ENCODE results near the gene SRP72. TPM values are rescaled to one million over a fixed set of nuclear protein-coding genes. Genes with fewer than 3 reads are reported as not detected.

Gene SRP72
- total and polyA plus RNA-seq, 2 donors from 2014 or later: 23.1 to 90.8 TPM

- H3K36me3 ChIP-seq (ENCODE audit: control insufficient read depth in 2 of 3, insufficient read depth in 3 of 3, low read length in 3 of 3): no peaks in the 10 kb centered on the region
- H3K27ac ChIP-seq (ENCODE audit: low read depth in 2 of 2, low read length in 2 of 2): no peak overlapping the region
- H3K9me3 ChIP-seq (ENCODE audit: control insufficient read depth in 2 of 3, insufficient read depth in 1 of 3, low read length in 3 of 3): no peaks in the 10 kb centered on the region
- no peaks in the 10 kb centered on the region for H3K4me1 ChIP-seq (ENCODE audit: control insufficient read depth in 2 of 3, insufficient read depth in 2 of 3, low read depth in 1 of 3, low read length in 3 of 3)
- intact Hi-C loops (cut with DNase I): no loop called here
- TF ChIP-seq CTCF (IDR thresholded peaks at IDR 0.05; ENCODE audit: borderline replicate concordance, extremely low read depth, insufficient read depth): no peak
- DNase-seq (no peak), FAIRE-seq (no peak)
- no peaks in the 10 kb centered on the region for H3K27me3 ChIP-seq (ENCODE audit: control insufficient read depth, insufficient read depth, low read length)
- no peak overlapping the region for H3K4me3 ChIP-seq (ENCODE audit: low read length in 3 of 3)
- H3K9ac ChIP-seq (ENCODE audit: low read length in 3 of 3): no peak overlapping the region
These were observed 46.1 kb downstream of the SRP72 start for GRCh38 chr4:56513517-56513916.

GRCh38 chr4:56530269-56531148 is 63.1 kb downstream of the SRP72 start:
- FAIRE-seq: no peak
- intact Hi-C loops (cut with DNase I): no loop called here

GRCh38 chr4:56531149-56531770 is 63.8 kb downstream of the SRP72 start:
- Histone ChIP-seq H3K27ac (ENCODE audit: low read depth in 2 of 2, low read length in 2 of 2) (no peak overlapping the region), H3K9ac (ENCODE audit: low read length in 3 of 3) (no peak overlapping the region), H3K36me3 (ENCODE audit: control insufficient read depth in 2 of 3, insufficient read depth in 3 of 3, low read length in 3 of 3) (no peaks in the 10 kb centered on the region), H3K4me1 (ENCODE audit: control insufficient read depth in 2 of 3, insufficient read depth in 2 of 3, low read depth in 1 of 3, low read length in 3 of 3) (peaks cover 0 to 5% (median 0%) of the 10 kb centered on the region in 3 donors), H3K4me3 (ENCODE audit: low read length in 3 of 3) (peak overlapping the region in 1 of 3 donors; percentile 82), H3K9me3 (ENCODE audit: control insufficient read depth in 2 of 3, insufficient read depth in 1 of 3, low read length in 3 of 3) (no peaks in the 10 kb centered on the region), H3K27me3 (ENCODE audit: control insufficient read depth, insufficient read depth, low read length) (peaks cover 2% of the 10 kb centered on the region)
- no peak for FAIRE-seq
- intact Hi-C loops (cut with DNase I): no loop called here
- TF ChIP-seq CTCF (IDR thresholded peaks at IDR 0.05; ENCODE audit: borderline replicate concordance, extremely low read depth, insufficient read depth): no peak
- no peak for DNase-seq

More at GRCh38 chr4:56530269-56531148, 63.1 kb downstream of the SRP72 start:
- H3K9ac ChIP-seq (ENCODE audit: low read length in 3 of 3): peak overlapping the region in 1 of 3 donors; percentile 66
- peaks cover 2% of the 10 kb centered on the region for H3K27me3 ChIP-seq (ENCODE audit: control insufficient read depth, insufficient read depth, low read length)
- H3K9me3 ChIP-seq (ENCODE audit: control insufficient read depth in 2 of 3, insufficient read depth in 1 of 3, low read length in 3 of 3): no peaks in the 10 kb centered on the region
- peak overlapping the region; percentile 73 to 82 (median 77) for H3K4me3 ChIP-seq (ENCODE audit: low read length in 3 of 3)
- no peaks in the 10 kb centered on the region for H3K36me3 ChIP-seq (ENCODE audit: control insufficient read depth in 2 of 3, insufficient read depth in 3 of 3, low read length in 3 of 3)
- TF ChIP-seq CTCF (IDR thresholded peaks at IDR 0.05; ENCODE audit: borderline replicate concordance, extremely low read depth, insufficient read depth): no peak
- no peak overlapping the region for H3K27ac ChIP-seq (ENCODE audit: low read depth in 2 of 2, low read length in 2 of 2)
- H3K4me1 ChIP-seq (ENCODE audit: control insufficient read depth in 2 of 3, insufficient read depth in 2 of 3, low read depth in 1 of 3, low read length in 3 of 3): peaks cover 0 to 5% (median 0%) of the 10 kb centered on the region in 3 donors
- peak; percentile 77 to 94 (median 88) for DNase-seq
